CD4-positive, alpha-beta T cell treated with Interferon alpha-2 for 1 hour (primary cell): Measurements from ENCODE around the gene ZNF862.

Source experiments
- DNase-seq, 2 donors: peaks; one replicate each; pipeline ENCODE4 v3.0.0-alpha.2; 2020 to 2022

The ZNF862 gene

GRCh38 chr7:149867762-149868622 is 29.8 kb downstream of the ZNF862 start:
- no peak for DNase-seq

- DNase-seq = no peak
Measured at GRCh38 chr7:149868623-149869290, 30.6 kb downstream of the ZNF862 start.

GRCh38 chr7:149869291-149869650 is 31.1 kb downstream of the ZNF862 start:
- no peak for DNase-seq

- peak; percentile 38 to 77 for DNase-seq
Measured at GRCh38 chr7:149869867-149870266, 31.7 kb downstream of the ZNF862 start.

GRCh38 chr7:149870274-149870673 is 32.1 kb downstream of the ZNF862 start:
- no peak for DNase-seq

GRCh38 chr7:149870701-149871483 is 32.7 kb downstream of the ZNF862 start:
- DNase-seq = no peak

- DNase-seq = no peak
Measured at GRCh38 chr7:149871576-149871975, 33.4 kb downstream of the ZNF862 start.

GRCh38 chr7:149872419-149873073 is 34.4 kb downstream of the ZNF862 start:
- peak in 1 of 2 donors; percentile 53 for DNase-seq

- peak; percentile 94 to 95 for DNase-seq
Measured at GRCh38 chr7:149873074-149873969, 35.1 kb downstream of the ZNF862 start, which contains the start of gene ATP6V0E2. TSS of gene ATP6V0E2 (plus strand) at chr7:149873969. CDS start at chr7:149874066, 97 bp downstream.

GRCh38 chr7:149873970-149874643 is 35.9 kb downstream of the ZNF862 start:
- DNase-seq = no peak

GRCh38 chr7:149874644-149875028 is 36.5 kb downstream of the ZNF862 start:
- DNase-seq = no peak

GRCh38 chr7:149875396-149875795 is 37.2 kb downstream of the ZNF862 start:
- DNase-seq = no peak

- DNase-seq = no peak
Measured at GRCh38 chr7:149877890-149878522, 39.8 kb downstream of the ZNF862 start.

- no peak for DNase-seq
Measured at GRCh38 chr7:149878523-149878921, 40.3 kb downstream of the ZNF862 start.

- no peak for DNase-seq
Measured at GRCh38 chr7:149879271-149879743, 41.1 kb downstream of the ZNF862 start.

GRCh38 chr7:149879766-149880637 is 41.8 kb downstream of the ZNF862 start:
- no peak for DNase-seq

- no peak for DNase-seq
Measured at GRCh38 chr7:149880638-149881311, 42.6 kb downstream of the ZNF862 start.

- no peak for DNase-seq
Measured at GRCh38 chr7:149881328-149882247, 43.4 kb downstream of the ZNF862 start.
